Kasumi-1 (cell line): ENCODE data around the gene MAP4K3.
"Not testable (repeated sequence)": the region's sequence is repeated elsewhere in the genome, so short reads cannot be mapped to it uniquely, and the experiment has no call there.

Source experiments
- DNase-seq, 2 experiments: peaks; one replicate each; lab custom pipeline; 2025; lab: John Stamatoyannopoulos, UW

The MAP4K3 gene

DNA sequence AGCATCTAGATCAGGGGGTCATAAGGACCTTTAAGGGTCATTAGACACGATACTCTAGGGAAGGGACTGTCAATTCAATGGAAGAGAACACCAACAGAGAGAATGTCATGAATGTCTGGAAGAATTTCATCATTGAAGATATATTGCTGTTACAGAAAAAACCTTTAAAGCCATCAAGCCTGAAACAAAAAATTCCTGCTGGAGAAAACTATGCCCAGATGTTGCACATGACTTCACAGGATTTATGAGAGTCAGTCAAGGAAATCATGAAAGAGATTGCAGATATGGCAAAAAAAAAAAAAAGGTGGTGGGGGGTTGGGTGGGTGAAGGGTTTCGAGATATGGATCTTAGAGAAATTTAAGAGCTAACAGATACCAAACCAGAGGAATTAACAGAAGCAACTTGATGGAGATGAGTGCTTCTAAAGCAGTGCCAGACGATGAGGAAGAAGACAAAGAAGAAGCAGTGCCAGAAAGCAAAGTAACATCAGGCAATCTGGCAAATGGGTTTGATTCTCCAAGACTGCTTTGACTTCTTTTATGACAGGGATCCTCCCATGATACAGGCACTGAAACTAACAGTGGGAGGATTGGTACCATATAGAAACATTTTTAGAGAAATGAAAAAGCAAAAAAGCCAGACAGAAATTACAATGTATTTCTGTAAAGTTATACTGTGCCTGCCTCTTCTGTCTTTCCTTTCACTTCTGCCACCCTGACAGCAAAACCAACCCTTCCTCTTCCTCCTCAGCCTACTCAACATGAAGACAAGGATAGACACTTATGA is 28.5 kb downstream of the MAP4K3 start:
- peak in 1 of 2 experiments; percentile 18 for DNase-seq

GRCh38 chr2:39407516-39408296 is 29.4 kb downstream of the MAP4K3 start:
- DNase-seq = no peak

GRCh38 chr2:39405364-39405763 is 31.7 kb downstream of the MAP4K3 start:
- DNase-seq = no peak

- DNase-seq = no peak
These were observed 33.8 kb downstream of the MAP4K3 start for GRCh38 chr2:39403311-39403710.

- DNase-seq = no peak
These were observed 35.8 kb downstream of the MAP4K3 start for GRCh38 chr2:39401319-39401718.

GRCh38 chr2:39399570-39399969 is 37.5 kb downstream of the MAP4K3 start:
- no peak for DNase-seq

GRCh38 chr2:39395313-39395712 is 41.8 kb downstream of the MAP4K3 start:
- DNase-seq = no peak

DNA sequence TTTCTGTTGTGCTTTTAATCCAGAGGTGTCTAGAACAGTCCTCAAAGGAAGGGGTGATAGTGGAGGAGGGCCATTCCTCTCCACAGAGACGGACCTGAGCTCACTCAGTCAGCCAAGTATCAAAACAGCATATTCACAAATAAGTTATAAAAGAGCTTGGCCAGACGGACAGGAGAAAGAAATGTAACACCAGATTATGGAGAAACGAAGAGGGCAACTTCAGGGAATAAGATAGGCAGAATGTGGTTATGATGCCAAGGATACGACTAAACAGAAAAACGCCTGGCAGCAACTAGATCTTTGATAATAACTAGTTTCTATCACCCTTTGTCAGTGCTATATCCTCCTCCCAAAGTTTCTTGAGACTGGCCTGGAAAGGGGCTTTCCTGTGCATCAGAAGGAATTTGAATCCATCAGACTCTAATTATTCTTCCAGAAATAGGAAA is 42.5 kb downstream of the MAP4K3 start:
- no peak for DNase-seq

DNA sequence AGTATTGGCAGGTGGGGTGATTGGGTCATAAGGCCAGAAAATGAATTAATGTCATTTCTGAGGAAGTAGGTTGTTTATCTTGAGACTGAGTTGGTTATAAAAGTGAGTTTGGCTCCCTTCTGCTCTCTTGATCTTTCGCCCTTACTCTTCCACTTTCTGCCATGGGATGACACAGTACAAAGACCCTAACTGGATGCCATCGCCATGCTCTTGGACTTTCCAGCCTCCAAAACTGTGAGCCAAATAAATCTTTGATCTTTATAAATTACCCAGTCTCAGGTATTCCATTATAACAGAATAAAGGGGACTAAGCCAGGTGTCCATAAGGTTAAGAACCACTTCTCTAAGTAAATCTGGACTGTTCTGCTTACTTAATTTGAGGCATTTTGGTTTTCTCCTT is 44.4 kb downstream of the MAP4K3 start:
- no peak for DNase-seq

GRCh38 chr2:39390216-39390615 is 46.9 kb downstream of the MAP4K3 start:
- DNase-seq = no peak

DNA sequence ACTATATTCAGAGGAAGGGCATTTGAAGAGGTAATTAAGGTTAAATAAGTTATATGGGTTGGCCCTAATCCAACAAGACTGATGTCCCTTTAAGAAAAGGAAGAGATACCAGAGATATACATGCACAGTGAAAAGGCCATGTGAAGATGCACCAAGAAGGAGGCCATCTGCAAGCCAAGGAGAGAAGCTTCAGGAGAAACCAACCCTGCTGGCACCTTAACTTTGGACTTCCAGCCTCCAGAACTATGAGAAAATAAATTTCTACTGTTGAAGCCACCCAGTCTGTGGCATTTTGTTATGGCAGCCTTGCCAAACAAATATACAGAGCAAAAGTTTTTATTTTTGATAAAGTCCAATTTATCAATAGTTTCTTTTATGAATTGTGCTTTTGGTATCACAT is 51.0 kb downstream of the MAP4K3 start:
- no peak for DNase-seq

DNA sequence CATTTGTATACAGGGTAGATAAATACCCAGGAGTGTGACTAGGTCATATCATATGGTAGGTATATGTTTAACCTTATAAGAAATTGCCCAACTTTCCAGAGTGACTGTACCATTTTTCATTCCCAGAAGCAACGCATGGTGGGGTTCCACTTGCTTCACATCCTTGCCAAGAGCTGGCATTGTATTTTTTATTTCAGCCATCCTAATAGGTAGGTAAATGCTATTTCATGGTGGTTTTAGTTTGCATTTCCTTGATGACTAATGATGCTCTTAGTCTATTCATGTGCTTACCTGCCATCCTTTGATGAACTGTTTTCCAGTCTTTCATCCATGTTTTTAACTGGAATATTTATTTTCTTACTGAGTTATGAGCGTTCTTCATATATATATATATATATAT is 51.9 kb downstream of the MAP4K3 start:
- no peak for DNase-seq

- DNase-seq = not testable (repeated sequence)
These were observed 53.0 kb downstream of the MAP4K3 start for GRCh38 chr2:39384071-39384470.

DNA sequence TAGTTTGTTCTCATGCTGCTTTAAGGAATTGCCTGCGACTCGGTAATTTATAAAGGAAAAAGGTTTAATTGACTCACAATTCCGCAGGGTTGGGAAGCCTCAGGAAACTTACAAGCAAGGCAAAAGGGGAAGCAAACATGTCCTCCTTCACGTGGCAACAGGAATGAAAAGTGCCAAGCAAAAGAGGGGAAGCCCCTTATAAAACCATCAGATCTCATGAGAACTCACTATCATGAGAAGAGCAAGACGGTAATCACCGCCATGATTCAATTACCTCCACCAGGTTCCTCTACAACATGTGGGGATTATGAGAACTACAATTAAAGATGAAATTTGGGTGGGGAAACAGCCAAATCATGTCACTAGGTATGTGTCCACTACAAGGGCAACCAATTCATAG is 53.9 kb downstream of the MAP4K3 start:
- DNase-seq = no peak

GRCh38 chr2:39381653-39382052 is 55.4 kb downstream of the MAP4K3 start:
- no peak for DNase-seq

GRCh38 chr2:39380525-39381150 is 56.4 kb downstream of the MAP4K3 start:
- DNase-seq = no peak

- DNase-seq = peak; percentile 55 to 72
These were observed 57.2 kb downstream of the MAP4K3 start for GRCh38 chr2:39379643-39380524.

- no peak for DNase-seq
These were observed 58.1 kb downstream of the MAP4K3 start for GRCh38 chr2:39378968-39379367.

DNA sequence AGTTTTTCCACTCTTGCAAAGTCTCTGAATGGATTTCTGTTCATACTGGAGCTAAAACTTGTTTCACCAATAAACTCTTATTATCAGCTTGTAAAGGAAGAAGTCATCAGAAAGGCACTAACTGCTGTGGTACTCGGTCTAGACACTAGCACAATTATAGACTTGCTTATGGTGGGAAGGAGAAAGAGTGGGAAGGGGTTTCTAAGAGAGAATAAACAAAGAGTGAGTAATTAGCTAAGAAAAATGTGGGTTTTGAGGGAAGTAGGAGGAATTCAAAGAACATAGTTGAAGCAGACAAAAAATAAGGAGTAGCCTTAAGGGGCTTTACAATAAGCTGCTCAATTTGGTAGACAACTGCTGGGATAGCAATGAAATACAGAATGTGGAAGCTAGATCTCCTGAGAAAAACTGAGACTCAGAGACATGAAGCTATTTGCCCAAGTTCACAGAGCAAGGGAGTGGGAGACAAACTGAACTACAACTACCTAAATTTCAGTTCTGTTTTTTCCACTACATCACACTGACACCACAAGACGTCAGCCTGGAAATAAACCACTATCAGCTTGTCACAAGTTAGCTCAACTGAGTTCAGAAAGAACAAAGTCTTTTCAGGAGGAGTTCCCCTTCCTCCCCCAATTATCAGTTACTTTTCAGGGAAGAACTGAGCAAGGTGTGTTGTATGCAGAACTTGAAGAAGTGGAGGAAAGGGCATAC is 59.7 kb downstream of the MAP4K3 start:
- DNase-seq = peak; percentile 32 to 57

DNA sequence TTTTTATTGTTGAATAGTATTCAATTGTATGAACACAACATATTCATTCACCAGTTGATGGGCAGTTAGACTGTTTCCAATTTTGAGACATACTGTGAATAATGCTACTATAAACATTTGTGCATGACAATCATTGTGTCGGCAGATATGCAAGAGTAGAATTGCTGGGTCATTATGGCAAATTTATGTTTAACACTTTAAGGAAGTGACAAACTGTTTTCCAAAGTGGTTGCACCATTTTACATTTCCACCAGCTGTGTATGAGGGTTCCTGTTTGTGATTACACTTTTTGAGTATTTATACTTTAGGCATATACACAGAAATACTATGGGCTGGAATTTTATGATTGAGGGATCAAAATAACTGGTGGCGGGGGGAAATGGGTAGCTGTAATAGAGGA is 61.2 kb downstream of the MAP4K3 start:
- no peak for DNase-seq

DNA sequence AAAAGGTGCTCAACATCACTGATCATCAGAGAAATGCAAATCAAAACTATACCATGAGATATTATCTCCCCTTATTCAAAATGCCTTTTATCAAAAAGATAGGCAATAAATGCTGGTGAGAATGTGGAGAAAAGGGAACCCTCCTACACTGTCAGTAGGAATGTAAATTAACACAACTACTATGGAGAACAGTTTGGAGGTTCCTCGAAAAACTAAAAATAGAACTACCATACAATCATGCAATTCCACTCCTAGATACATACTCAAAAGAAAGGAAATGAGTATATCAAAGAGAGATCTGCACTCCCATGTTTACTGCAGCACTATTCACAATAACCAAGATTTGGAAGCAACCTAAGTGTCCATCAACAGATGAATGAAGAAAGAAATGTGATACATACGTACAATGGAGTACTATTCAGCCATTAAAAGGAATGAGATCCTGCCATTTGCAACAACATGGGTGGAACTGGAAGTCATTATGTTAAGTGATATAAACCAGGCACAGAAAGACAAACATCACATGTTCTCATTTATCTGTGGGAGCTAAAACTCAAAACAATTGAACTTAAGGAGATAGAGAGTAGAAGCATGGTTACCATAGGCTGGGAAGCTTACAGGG is 63.8 kb downstream of the MAP4K3 start:
- no peak for DNase-seq
